ENCODE measurements around the gene PVR. TPM values are rescaled to one million over a fixed set of nuclear protein-coding genes. Genes with fewer than 3 reads are reported as not detected.

Gene PVR
- polyA plus RNA-seq, 1 of the 3 experiments (the other 2 are of a cell fraction) = 90.8 TPM

DNA sequence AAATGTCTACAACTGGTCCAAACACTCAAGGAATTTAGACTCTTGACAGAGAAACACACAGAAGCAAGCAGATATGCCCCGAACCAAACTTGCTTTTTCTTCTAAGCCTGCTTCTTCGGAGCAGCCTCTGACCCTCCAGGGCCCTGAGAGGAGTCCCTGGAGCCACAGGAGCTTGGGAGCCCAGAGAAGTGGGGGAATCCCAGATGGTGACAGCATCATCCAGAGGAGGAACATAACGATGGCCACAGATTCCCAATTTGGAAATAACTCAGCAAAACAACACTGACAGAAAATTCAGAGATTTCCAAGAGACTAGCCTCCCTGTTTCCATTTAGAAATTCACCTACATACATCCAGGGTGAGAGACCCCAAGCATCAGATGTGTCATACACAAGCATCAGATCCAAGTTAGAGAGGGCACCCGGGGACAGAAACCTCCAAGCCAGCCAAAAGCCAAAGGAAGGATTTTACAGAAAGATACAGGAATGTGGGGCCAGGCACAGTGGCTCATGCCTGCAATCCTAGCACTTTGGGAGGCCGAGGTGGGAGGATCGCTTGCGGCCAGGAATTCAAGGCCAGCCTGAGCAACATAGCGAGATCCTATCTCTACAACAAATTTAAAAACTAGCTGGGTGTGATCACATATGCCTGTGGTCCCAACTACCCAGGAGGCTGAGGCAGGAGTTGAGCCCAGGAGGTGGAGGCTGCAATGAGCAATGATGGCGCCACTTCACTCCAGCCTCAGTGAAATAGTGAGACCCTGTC is 2.0 kb upstream of the PVR start:
- Histone ChIP-seq H3K9me3 (no peaks in the 10 kb centered on the region), H2AFZ (ENCODE audit: low read depth) (no peak overlapping the region), H3K4me1 (ENCODE audit: control insufficient read depth in 1 of 2, insufficient read depth in 2 of 2, low read depth in 1 of 2, low read length in 1 of 2) (peaks cover 0 to 2% of the 10 kb centered on the region in 2 experiments; a peak in 1 of 4 replicates), H3F3A (replicated peaks; ENCODE audit: insufficient read depth) (no peaks in the 10 kb centered on the region), H3K4me3 (ENCODE audit: low read depth in 2 of 2, low read length in 1 of 2) (no peak overlapping the region), H3K4me2 (no peak overlapping the region), H3K79me2 (ENCODE audit: insufficient read depth) (peaks cover 28% of the 10 kb centered on the region), H3K36me3 (replicated peaks in 1 of 2; ENCODE audit: control insufficient read depth in 1 of 2, insufficient read depth in 2 of 2, low read length in 1 of 2) (peaks cover 0 to 9% of the 10 kb centered on the region in 2 experiments), H3K27ac (ENCODE audit: low read depth in 2 of 2, low read length in 1 of 2) (no peak overlapping the region), H3K27me3 (ENCODE audit: insufficient read depth) (no peaks in the 10 kb centered on the region), H3K9me2 (no peaks in the 10 kb centered on the region), H3K9ac (no peak overlapping the region), H4K20me1 (ENCODE audit: insufficient read depth) (peaks cover 12% of the 10 kb centered on the region; the same call in 1 of the 2 replicates)
- TF ChIP-seq NFIC (IDR thresholded peaks at IDR 0.05; ENCODE audit: borderline replicate concordance) (no peak), YY1 (IDR thresholded peaks at IDR 0.05; ENCODE audit: low read depth) (no peak), POLR2AphosphoS5 (IDR thresholded peaks at IDR 0.05; ENCODE audit: low read depth, low read length) (no peak), FOSL2 (IDR thresholded peaks at IDR 0.05; ENCODE audit: borderline replicate concordance, low read depth) (no peak), TCF12 (IDR thresholded peaks at IDR 0.05) (no peak)
- TF ChIP-seq, protein P1, sequence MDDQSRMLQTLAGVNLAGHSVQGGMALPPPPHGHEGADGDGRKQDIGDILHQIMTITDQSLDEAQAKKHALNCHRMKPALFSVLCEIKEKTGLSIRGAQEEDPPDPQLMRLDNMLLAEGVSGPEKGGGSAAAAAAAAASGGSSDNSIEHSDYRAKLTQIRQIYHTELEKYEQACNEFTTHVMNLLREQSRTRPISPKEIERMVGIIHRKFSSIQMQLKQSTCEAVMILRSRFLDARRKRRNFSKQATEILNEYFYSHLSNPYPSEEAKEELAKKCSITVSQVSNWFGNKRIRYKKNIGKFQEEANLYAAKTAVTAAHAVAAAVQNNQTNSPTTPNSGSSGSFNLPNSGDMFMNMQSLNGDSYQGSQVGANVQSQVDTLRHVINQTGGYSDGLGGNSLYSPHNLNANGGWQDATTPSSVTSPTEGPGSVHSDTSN (IDR thresholded peaks at IDR 0.05) = no peak
- WGBS (ENCODE audit: low lambda C conversion rate) = 87% methylated on average over 9 of the region's 9 CpGs
- ChIA-PET CTCF (interaction anchor here (1.5 to 2.6 kb wide), 3 partner anchors 15 to 48 kb away, joined by 5 to 18 read pairs (median 10); no protein-coding TSS in a partner anchor), POLR2A (no interaction called here)
- DNase-seq = no peak

DNA sequence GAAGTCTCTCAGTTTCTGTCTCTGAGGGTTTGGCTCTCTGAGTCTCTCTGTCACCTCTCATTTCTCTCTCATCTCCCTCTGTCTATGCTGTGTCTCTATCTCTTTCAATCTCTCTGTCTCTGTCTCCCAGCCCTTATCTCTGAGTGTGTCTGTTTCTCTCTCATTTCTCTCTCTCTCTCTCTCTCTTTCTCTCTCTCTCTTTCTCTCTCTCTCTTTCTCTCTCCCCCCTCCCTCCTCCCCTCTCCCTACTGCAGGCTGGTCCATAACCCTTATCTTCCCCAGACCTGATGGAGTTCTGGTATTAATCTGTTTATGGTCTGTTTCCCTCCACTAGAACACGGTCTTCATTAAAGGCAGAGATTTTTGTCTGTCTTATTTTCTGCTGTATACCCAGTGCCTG is 1.3 kb upstream of the PVR start:
- H3K4me3 ChIP-seq (ENCODE audit: low read depth in 2 of 2, low read length in 1 of 2) = no peak overlapping the region
- H3K27ac ChIP-seq (ENCODE audit: low read depth in 2 of 2, low read length in 1 of 2) = no peak overlapping the region
- no peaks in the 10 kb centered on the region for H3K9me2 ChIP-seq
- no peak overlapping the region for H3K4me2 ChIP-seq
- 50% methylated on average over 1 of the region's 1 CpG for WGBS (ENCODE audit: low lambda C conversion rate)
- H3K4me1 ChIP-seq (ENCODE audit: control insufficient read depth in 1 of 2, insufficient read depth in 2 of 2, low read depth in 1 of 2, low read length in 1 of 2) = peaks cover 0 to 2% of the 10 kb centered on the region in 2 experiments; a peak in 1 of 4 replicates
- no peak overlapping the region for H3K9ac ChIP-seq
- no peak for DNase-seq
- H3K27me3 ChIP-seq (ENCODE audit: insufficient read depth) = no peaks in the 10 kb centered on the region
- peaks cover 35% of the 10 kb centered on the region for H3K79me2 ChIP-seq (ENCODE audit: insufficient read depth)
- no peak overlapping the region for H2AFZ ChIP-seq (ENCODE audit: low read depth)
- ChIA-PET POLR2A (no interaction called here), CTCF (interaction anchor here (1.2 to 2.6 kb wide), 2 partner anchors 15 to 71 kb away, joined by 4 to 18 read pairs; no protein-coding TSS in a partner anchor)
- no peak for TF ChIP-seq RXRA (IDR thresholded peaks at IDR 0.05; ENCODE audit: borderline replicate concordance, low read depth)
- no peak for TF ChIP-seq POLR2AphosphoS5 (IDR thresholded peaks at IDR 0.05; ENCODE audit: low read depth, low read length)
- no peak for TF ChIP-seq TEAD4 (IDR thresholded peaks at IDR 0.05; ENCODE audit: borderline replicate concordance, insufficient read depth)
- TF ChIP-seq ELF1 (IDR thresholded peaks at IDR 0.05) = no peak
- no peak for TF ChIP-seq NFIC (IDR thresholded peaks at IDR 0.05; ENCODE audit: borderline replicate concordance)
- TF ChIP-seq YY1 (IDR thresholded peaks at IDR 0.05; ENCODE audit: low read depth) = no peak
- no peak for TF ChIP-seq FOXM1 (IDR thresholded peaks at IDR 0.05; ENCODE audit: low read depth)
- no peak for TF ChIP-seq RCOR1 (IDR thresholded peaks at IDR 0.05; ENCODE audit: low read length)
- TF ChIP-seq CHD2 (IDR thresholded peaks at IDR 0.05; ENCODE audit: low read length, partially characterized antibody) = no peak
- peaks cover 18% of the 10 kb centered on the region; the same call in 1 of the 2 replicates for H4K20me1 ChIP-seq (ENCODE audit: insufficient read depth)
- no peaks in the 10 kb centered on the region for H3F3A ChIP-seq (replicated peaks; ENCODE audit: insufficient read depth)
- H3K9me3 ChIP-seq = no peaks in the 10 kb centered on the region
- H3K36me3 ChIP-seq (replicated peaks in 1 of 2; ENCODE audit: control insufficient read depth in 1 of 2, insufficient read depth in 2 of 2, low read length in 1 of 2) = peaks cover 0 to 9% of the 10 kb centered on the region in 2 experiments

All from SK-N-SH (cell line).